PC-9 (cell line): ENCODE measurements around the gene THADA. TPM values are rescaled to one million over a fixed set of nuclear protein-coding genes. Genes with fewer than 3 reads are reported as not detected.
A peak's percentile ranks its signal among the peaks of the same experiment; 100 is the strongest.

Source experiments
- BruUV-seq: library from RNA; stranded (reverse); fragments of 400-500 nt; replicated peaks from 2 replicates; lab custom pipeline; 2021; lab: Mats Ljungman, UMichigan
- CTCF ChIA-PET: fragments of 300-600 bp; sonication (Branson Sonifier 250); formaldehyde crosslinking; loops from one replicate; lab custom pipeline; 2022; ENCODE audit warnings: antibody characterized with exemption; lab: Charles Lee
- POLR2A ChIA-PET: fragments of 300-600 bp; sonication (Branson Sonifier 250); formaldehyde crosslinking; loops from one replicate; lab custom pipeline; 2022; ENCODE audit warnings: antibody characterized with exemption; ENCODE audit not compliant: unreplicated experiment; lab: Charles Lee
- DNase-seq, 2 experiments: peaks; one replicate each; pipeline versions ENCODE4 v3.0.0 to v3.0.0-alpha.2; 2015 to 2022; ENCODE audit warnings: mixed read lengths in 1 of 2
- H2AFZ ChIP-seq: fragments of 200-600 bp; sonication (generic); 2 replicates; pipeline ENCODE4 v1.8.1; 2017; ENCODE audit warnings: antibody characterized with exemption
- H3F3A ChIP-seq: fragments of 200-600 bp; sonication (generic); 2 replicates; pipeline ENCODE4 v1.8.1; 2017; ENCODE audit warnings: antibody characterized with exemption, mild to moderate bottlenecking, low read depth; ENCODE audit not compliant: insufficient read depth
- H3K27ac ChIP-seq: fragments of 200-600 bp; sonication (generic); 2 replicates; pipeline ENCODE4 v1.6.1; 2016; ENCODE audit warnings: mixed run types
- H3K27me3 ChIP-seq: fragments of 200-600 bp; sonication (generic); 2 replicates; pipeline ENCODE4 v1.6.1; 2016; ENCODE audit warnings: low read depth, mixed run types; ENCODE audit not compliant: insufficient read depth
- H3K36me3 ChIP-seq: fragments of 200-600 bp; sonication (generic); 2 replicates; pipeline ENCODE4 v1.6.1; 2016; ENCODE audit warnings: low read depth, mixed run types
- H3K4me1 ChIP-seq: fragments of 200-600 bp; sonication (generic); replicated peaks from 2 replicates; pipeline ENCODE4 v1.6.1; 2016; ENCODE audit warnings: mixed run types; ENCODE audit not compliant: insufficient read depth
- H3K4me2 ChIP-seq: fragments of 200-600 bp; sonication (generic); 2 replicates; pipeline ENCODE4 v1.6.1; 2017; ENCODE audit warnings: mixed run types
- H3K4me3 ChIP-seq: fragments of 200-600 bp; sonication (generic); 2 replicates; pipeline ENCODE4 v1.6.1; 2016; ENCODE audit warnings: mixed run types
- H3K79me2 ChIP-seq: fragments of 200-600 bp; sonication (generic); 2 replicates; pipeline ENCODE4 v1.6.1; 2017; ENCODE audit warnings: low read depth, mixed run types
- H3K9me2 ChIP-seq: fragments of 200-600 bp; sonication (generic); 2 replicates; pipeline ENCODE4 v1.8.1; 2017; ENCODE audit warnings: mild to moderate bottlenecking; ENCODE audit not compliant: insufficient read depth
- H3K9me3 ChIP-seq: fragments of 200-600 bp; sonication (generic); 2 replicates; pipeline ENCODE4 v1.8.1; 2016; ENCODE audit warnings: low read depth; ENCODE audit not compliant: insufficient read depth
- H4K20me1 ChIP-seq: fragments of 200-600 bp; sonication (generic); 2 replicates; pipeline ENCODE4 v1.8.1; 2017; ENCODE audit not compliant: insufficient read depth
- CTCF ChIP-seq: fragments of 200-600 bp; sonication (generic); conservative IDR thresholded peaks from 2 replicates; pipeline ENCODE4 v1.6.1; 2017; ENCODE audit warnings: mixed run types, antibody characterized with exemption, mild to moderate bottlenecking, moderate library complexity
- EZH2 ChIP-seq: fragments of 200-600 bp; sonication (generic); IDR thresholded peaks from 2 replicates; pipeline ENCODE4 v1.8.0; 2017; ENCODE audit warnings: antibody characterized with exemption, low read depth
- intact Hi-C: fragments of 100-400 bp; cut with micrococcal nuclease; formaldehyde crosslinking; loops from one replicate; pipeline ENCODE4 v1.10.0; 2022; ENCODE audit not compliant: unreplicated experiment
- total RNA-seq: library from RNA; stranded (reverse); gene quantifications from 2 replicates; pipeline ENCODE4 v1.2.3, GENCODE V29; 2021

Gene THADA
- total RNA-seq, 1 experiment from 2014 or later: 28.1 TPM

- TF ChIP-seq CTCF (no peak), EZH2 (no peak)
- intact Hi-C loops: no loop called here
Observed at GRCh38 chr2:43302182-43302960, 293.5 kb downstream of the THADA start.

GRCh38 chr2:43300781-43301583, 294.9 kb downstream of the THADA start:
- H3K9me3 ChIP-seq: no peaks in the 10 kb centered on the region
- no peaks in the 10 kb centered on the region for H3K27me3 ChIP-seq
- DNase-seq: peak in 1 of 2 experiments; percentile 37
- no peaks in the 10 kb centered on the region for H3K79me2 ChIP-seq
- intact Hi-C loops: no loop called here
- no peaks in the 10 kb centered on the region for H4K20me1 ChIP-seq
- H3K27ac ChIP-seq: no peak overlapping the region
- H3F3A ChIP-seq: peaks cover 25% of the 10 kb centered on the region; the same call in 1 of the 2 replicates
- H2AFZ ChIP-seq: no peak overlapping the region
- H3K4me1 ChIP-seq: peaks cover 42% of the 10 kb centered on the region
- POLR2A ChIA-PET: no interaction called here
- no peaks in the 10 kb centered on the region for H3K9me2 ChIP-seq
- TF ChIP-seq EZH2 (no peak), CTCF (no peak)
- H3K4me3 ChIP-seq: no peak overlapping the region
- no TSS peak for BruUV-seq
- CTCF ChIA-PET: no interaction called here
- H3K4me2 ChIP-seq: 0 out of 2 replicates have a peak overlapping the region, but pooled peaks have one; percentile 1
- no peaks in the 10 kb centered on the region for H3K36me3 ChIP-seq

More at GRCh38 chr2:43302182-43302960, 293.5 kb downstream of the THADA start:
- Histone ChIP-seq H3K9me3 (no peaks in the 10 kb centered on the region), H3K36me3 (no peaks in the 10 kb centered on the region), H3K27ac (no peak overlapping the region), H3K4me3 (no peak overlapping the region), H3K4me1 (peaks cover 42% of the 10 kb centered on the region), H3K79me2 (no peaks in the 10 kb centered on the region), H3F3A (peaks cover 25% of the 10 kb centered on the region; the same call in 1 of the 2 replicates), H3K4me2 (no peak overlapping the region), H3K27me3 (no peaks in the 10 kb centered on the region), H2AFZ (no peak overlapping the region), H4K20me1 (no peaks in the 10 kb centered on the region), H3K9me2 (no peaks in the 10 kb centered on the region)
- POLR2A ChIA-PET: no interaction called here
- CTCF ChIA-PET: no interaction called here
- BruUV-seq: no TSS peak
- DNase-seq: no peak

- no peak overlapping the region for H3K4me3 ChIP-seq
- TF ChIP-seq CTCF: no peak
- TF ChIP-seq EZH2: no peak
- H3K9me3 ChIP-seq: no peaks in the 10 kb centered on the region
- peak in 1 of 2 experiments; percentile 31 for DNase-seq
- POLR2A ChIA-PET: no interaction called here
- H2AFZ ChIP-seq: no peak overlapping the region
- H3F3A ChIP-seq: peaks cover 20% of the 10 kb centered on the region; the same call in 1 of the 2 replicates
- H3K36me3 ChIP-seq: no peaks in the 10 kb centered on the region
- intact Hi-C loops: no loop called here
- 0 out of 2 replicates have a peak overlapping the region, but pooled peaks have one; percentile 1 for H3K4me2 ChIP-seq
- no peaks in the 10 kb centered on the region for H3K79me2 ChIP-seq
- no peak overlapping the region for H3K27ac ChIP-seq
- CTCF ChIA-PET: interaction anchor here (0.6 kb wide), 1 partner anchor 354 kb away, joined by 4 read pairs; no protein-coding TSS in a partner anchor
- no TSS peak for BruUV-seq
- no peaks in the 10 kb centered on the region for H3K9me2 ChIP-seq
- no peaks in the 10 kb centered on the region for H4K20me1 ChIP-seq
- peaks cover 35% of the 10 kb centered on the region for H3K4me1 ChIP-seq
- no peaks in the 10 kb centered on the region for H3K27me3 ChIP-seq
Observed at GRCh38 chr2:43300222-43300621, 295.6 kb downstream of the THADA start.
